Neural progenitor cell (in vitro differentiated cells): ENCODE measurements around the gene CHCHD1.

Experiments used
- CTCF ChIP-seq: fragments of 200-600 bp; sonication (generic); IDR thresholded peaks from 2 replicates; pipeline ENCODE4 v1.5.1; 2017; ENCODE audit warnings: antibody characterized with exemption, mild to moderate bottlenecking
- EZH2 ChIP-seq: fragments of 200-600 bp; sonication (generic); IDR thresholded peaks from 2 replicates; pipeline ENCODE4 v1.6.1; 2017; ENCODE audit warnings: antibody characterized with exemption, mild to moderate bottlenecking, moderate library complexity
- EZH2phosphoT487 ChIP-seq: fragments of 200-600 bp; sonication (generic); IDR thresholded peaks from 2 replicates; pipeline ENCODE4 v1.6.1; 2017; ENCODE audit warnings: antibody characterized with exemption

- TF ChIP-seq CTCF, result no peak
- no peak for TF ChIP-seq EZH2
- no peak for TF ChIP-seq EZH2phosphoT487
Measured at GRCh38 chr10:73781548-73781878, 335 bp upstream of the CHCHD1 start.
